Measurements from ENCODE around the gene ARSI. TPM values are rescaled to one million over a fixed set of nuclear protein-coding genes. Genes with fewer than 3 reads are reported as not detected.

The ARSI gene
- total RNA-seq, 1 experiment from 2014 or later = 5.9 TPM

DNA sequence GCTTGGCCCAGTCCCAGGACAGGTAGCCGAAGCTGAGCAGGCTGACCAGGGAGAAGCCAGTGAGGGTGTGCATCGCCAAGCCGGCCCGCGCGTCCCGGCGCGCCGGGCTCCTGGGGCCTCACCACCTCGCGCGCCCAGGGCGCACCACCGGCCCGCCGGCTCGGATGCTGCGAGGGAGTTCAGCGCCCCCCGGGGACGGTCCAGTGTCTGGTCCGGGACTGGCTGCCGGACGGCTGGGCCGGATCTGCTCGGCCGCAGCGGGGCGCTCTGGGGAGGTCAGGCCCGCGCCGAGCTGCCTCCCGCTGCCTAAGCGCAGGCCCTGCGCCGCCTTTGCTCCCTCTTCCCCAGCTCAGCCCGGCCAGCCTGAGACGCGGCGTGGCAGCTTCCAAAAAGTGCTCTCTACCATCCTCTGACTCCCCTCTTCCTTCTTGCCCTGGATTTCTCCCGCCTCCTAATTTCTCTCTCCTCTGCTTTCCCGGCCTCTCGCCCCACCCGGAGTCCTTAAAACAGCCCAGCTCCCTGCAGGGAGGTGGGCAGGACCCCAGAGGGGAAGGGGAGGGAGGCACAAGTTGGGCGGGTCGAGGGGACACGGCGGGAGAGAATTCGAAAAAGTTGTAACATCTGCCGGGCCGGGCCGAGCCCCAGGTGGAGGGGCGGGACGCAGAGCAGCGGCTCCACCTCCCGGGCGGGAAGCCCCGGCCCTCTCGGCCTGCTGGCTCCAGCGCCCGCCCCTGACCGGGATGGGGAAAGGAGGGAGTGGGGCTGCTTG, at the start of gene ARSI (continued):
- TF ChIP-seq, protein P1, sequence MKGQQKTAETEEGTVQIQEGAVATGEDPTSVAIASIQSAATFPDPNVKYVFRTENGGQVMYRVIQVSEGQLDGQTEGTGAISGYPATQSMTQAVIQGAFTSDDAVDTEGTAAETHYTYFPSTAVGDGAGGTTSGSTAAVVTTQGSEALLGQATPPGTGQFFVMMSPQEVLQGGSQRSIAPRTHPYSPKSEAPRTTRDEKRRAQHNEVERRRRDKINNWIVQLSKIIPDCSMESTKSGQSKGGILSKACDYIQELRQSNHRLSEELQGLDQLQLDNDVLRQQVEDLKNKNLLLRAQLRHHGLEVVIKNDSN (CRISPR knock-in tag; IDR thresholded peaks at IDR 0.05) = no peak
- TF ChIP-seq, protein P2, sequence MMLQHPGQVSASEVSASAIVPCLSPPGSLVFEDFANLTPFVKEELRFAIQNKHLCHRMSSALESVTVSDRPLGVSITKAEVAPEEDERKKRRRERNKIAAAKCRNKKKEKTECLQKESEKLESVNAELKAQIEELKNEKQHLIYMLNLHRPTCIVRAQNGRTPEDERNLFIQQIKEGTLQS (CRISPR knock-in tag; conservative IDR thresholded peaks at IDR 0.05) = no peak
- TF ChIP-seq, protein P3, sequence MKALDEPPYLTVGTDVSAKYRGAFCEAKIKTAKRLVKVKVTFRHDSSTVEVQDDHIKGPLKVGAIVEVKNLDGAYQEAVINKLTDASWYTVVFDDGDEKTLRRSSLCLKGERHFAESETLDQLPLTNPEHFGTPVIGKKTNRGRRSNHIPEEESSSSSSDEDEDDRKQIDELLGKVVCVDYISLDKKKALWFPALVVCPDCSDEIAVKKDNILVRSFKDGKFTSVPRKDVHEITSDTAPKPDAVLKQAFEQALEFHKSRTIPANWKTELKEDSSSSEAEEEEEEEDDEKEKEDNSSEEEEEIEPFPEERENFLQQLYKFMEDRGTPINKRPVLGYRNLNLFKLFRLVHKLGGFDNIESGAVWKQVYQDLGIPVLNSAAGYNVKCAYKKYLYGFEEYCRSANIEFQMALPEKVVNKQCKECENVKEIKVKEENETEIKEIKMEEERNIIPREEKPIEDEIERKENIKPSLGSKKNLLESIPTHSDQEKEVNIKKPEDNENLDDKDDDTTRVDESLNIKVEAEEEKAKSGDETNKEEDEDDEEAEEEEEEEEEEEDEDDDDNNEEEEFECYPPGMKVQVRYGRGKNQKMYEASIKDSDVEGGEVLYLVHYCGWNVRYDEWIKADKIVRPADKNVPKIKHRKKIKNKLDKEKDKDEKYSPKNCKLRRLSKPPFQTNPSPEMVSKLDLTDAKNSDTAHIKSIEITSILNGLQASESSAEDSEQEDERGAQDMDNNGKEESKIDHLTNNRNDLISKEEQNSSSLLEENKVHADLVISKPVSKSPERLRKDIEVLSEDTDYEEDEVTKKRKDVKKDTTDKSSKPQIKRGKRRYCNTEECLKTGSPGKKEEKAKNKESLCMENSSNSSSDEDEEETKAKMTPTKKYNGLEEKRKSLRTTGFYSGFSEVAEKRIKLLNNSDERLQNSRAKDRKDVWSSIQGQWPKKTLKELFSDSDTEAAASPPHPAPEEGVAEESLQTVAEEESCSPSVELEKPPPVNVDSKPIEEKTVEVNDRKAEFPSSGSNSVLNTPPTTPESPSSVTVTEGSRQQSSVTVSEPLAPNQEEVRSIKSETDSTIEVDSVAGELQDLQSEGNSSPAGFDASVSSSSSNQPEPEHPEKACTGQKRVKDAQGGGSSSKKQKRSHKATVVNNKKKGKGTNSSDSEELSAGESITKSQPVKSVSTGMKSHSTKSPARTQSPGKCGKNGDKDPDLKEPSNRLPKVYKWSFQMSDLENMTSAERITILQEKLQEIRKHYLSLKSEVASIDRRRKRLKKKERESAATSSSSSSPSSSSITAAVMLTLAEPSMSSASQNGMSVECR (CRISPR knock-in tag; IDR thresholded peaks at IDR 0.05; ENCODE audit: borderline replicate concordance) = peak; percentile 70; the same call in 1 of the 2 replicates
- no peak for TF ChIP-seq NFYB (CRISPR knock-in tag; conservative IDR thresholded peaks at IDR 0.05; ENCODE audit: low read depth)
- TF ChIP-seq, protein P4, sequence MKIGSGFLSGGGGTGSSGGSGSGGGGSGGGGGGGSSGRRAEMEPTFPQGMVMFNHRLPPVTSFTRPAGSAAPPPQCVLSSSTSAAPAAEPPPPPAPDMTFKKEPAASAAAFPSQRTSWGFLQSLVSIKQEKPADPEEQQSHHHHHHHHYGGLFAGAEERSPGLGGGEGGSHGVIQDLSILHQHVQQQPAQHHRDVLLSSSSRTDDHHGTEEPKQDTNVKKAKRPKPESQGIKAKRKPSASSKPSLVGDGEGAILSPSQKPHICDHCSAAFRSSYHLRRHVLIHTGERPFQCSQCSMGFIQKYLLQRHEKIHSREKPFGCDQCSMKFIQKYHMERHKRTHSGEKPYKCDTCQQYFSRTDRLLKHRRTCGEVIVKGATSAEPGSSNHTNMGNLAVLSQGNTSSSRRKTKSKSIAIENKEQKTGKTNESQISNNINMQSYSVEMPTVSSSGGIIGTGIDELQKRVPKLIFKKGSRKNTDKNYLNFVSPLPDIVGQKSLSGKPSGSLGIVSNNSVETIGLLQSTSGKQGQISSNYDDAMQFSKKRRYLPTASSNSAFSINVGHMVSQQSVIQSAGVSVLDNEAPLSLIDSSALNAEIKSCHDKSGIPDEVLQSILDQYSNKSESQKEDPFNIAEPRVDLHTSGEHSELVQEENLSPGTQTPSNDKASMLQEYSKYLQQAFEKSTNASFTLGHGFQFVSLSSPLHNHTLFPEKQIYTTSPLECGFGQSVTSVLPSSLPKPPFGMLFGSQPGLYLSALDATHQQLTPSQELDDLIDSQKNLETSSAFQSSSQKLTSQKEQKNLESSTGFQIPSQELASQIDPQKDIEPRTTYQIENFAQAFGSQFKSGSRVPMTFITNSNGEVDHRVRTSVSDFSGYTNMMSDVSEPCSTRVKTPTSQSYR (CRISPR knock-in tag; IDR thresholded peaks at IDR 0.05) = no peak; the same call in 1 of the 2 replicates
- TF ChIP-seq JUN (CRISPR knock-in tag; IDR thresholded peaks at IDR 0.05) = no peak
- TF ChIP-seq, protein P5, sequence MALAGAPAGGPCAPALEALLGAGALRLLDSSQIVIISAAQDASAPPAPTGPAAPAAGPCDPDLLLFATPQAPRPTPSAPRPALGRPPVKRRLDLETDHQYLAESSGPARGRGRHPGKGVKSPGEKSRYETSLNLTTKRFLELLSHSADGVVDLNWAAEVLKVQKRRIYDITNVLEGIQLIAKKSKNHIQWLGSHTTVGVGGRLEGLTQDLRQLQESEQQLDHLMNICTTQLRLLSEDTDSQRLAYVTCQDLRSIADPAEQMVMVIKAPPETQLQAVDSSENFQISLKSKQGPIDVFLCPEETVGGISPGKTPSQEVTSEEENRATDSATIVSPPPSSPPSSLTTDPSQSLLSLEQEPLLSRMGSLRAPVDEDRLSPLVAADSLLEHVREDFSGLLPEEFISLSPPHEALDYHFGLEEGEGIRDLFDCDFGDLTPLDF (CRISPR knock-in tag; IDR thresholded peaks at IDR 0.05) = no peak
- no peak; the same call in 1 of the 2 replicates for TF ChIP-seq ZNF396 (CRISPR knock-in tag; IDR thresholded peaks at IDR 0.05; ENCODE audit: borderline replicate concordance)
- TF ChIP-seq, protein P6, sequence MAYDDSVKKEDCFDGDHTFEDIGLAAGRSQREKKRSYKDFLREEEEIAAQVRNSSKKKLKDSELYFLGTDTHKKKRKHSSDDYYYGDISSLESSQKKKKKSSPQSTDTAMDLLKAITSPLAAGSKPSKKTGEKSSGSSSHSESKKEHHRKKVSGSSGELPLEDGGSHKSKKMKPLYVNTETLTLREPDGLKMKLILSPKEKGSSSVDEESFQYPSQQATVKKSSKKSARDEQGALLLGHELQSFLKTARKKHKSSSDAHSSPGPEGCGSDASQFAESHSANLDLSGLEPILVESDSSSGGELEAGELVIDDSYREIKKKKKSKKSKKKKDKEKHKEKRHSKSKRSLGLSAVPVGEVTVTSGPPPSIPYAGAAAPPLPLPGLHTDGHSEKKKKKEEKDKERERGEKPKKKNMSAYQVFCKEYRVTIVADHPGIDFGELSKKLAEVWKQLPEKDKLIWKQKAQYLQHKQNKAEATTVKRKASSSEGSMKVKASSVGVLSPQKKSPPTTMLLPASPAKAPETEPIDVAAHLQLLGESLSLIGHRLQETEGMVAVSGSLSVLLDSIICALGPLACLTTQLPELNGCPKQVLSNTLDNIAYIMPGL (CRISPR knock-in tag; IDR thresholded peaks at IDR 0.05) = peak; percentile 90
- no peak for TF ChIP-seq ATF1 (CRISPR knock-in tag; IDR thresholded peaks at IDR 0.05)
- TF ChIP-seq NFE2L1 (CRISPR knock-in tag; IDR thresholded peaks at IDR 0.05) = peak; percentile 12; the same call in 1 of the 2 replicates
- peak; percentile 36; the same call in 1 of the 2 replicates for TF ChIP-seq TP53 (CRISPR knock-in tag; IDR thresholded peaks at IDR 0.05)
- TF ChIP-seq GABPB1 (CRISPR knock-in tag; IDR thresholded peaks at IDR 0.05) = no peak
- TF ChIP-seq, protein P7, sequence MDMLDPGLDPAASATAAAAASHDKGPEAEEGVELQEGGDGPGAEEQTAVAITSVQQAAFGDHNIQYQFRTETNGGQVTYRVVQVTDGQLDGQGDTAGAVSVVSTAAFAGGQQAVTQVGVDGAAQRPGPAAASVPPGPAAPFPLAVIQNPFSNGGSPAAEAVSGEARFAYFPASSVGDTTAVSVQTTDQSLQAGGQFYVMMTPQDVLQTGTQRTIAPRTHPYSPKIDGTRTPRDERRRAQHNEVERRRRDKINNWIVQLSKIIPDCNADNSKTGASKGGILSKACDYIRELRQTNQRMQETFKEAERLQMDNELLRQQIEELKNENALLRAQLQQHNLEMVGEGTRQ (CRISPR knock-in tag; IDR thresholded peaks at IDR 0.05) = no peak
- TF ChIP-seq MYBL2 (CRISPR knock-in tag; IDR thresholded peaks at IDR 0.05) = 0 out of 2 replicates have a peak, but pooled peaks have one; percentile 35
- TF ChIP-seq FOXP1 (CRISPR knock-in tag; IDR thresholded peaks at IDR 0.05; ENCODE audit: borderline replicate concordance) = no peak
- 0 out of 2 replicates have a peak, but pooled peaks have one; percentile 49 for TF ChIP-seq ESRRA (CRISPR knock-in tag; IDR thresholded peaks at IDR 0.05; ENCODE audit: borderline replicate concordance)
- no peak; the same call in 1 of the 2 replicates for TF ChIP-seq SP1 (CRISPR knock-in tag; conservative IDR thresholded peaks at IDR 0.05)
- TF ChIP-seq, protein P8, sequence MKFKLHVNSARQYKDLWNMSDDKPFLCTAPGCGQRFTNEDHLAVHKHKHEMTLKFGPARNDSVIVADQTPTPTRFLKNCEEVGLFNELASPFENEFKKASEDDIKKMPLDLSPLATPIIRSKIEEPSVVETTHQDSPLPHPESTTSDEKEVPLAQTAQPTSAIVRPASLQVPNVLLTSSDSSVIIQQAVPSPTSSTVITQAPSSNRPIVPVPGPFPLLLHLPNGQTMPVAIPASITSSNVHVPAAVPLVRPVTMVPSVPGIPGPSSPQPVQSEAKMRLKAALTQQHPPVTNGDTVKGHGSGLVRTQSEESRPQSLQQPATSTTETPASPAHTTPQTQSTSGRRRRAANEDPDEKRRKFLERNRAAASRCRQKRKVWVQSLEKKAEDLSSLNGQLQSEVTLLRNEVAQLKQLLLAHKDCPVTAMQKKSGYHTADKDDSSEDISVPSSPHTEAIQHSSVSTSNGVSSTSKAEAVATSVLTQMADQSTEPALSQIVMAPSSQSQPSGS (CRISPR knock-in tag; IDR thresholded peaks at IDR 0.05; ENCODE audit: borderline replicate concordance, low read depth) = no peak
- TF ChIP-seq, protein P9, sequence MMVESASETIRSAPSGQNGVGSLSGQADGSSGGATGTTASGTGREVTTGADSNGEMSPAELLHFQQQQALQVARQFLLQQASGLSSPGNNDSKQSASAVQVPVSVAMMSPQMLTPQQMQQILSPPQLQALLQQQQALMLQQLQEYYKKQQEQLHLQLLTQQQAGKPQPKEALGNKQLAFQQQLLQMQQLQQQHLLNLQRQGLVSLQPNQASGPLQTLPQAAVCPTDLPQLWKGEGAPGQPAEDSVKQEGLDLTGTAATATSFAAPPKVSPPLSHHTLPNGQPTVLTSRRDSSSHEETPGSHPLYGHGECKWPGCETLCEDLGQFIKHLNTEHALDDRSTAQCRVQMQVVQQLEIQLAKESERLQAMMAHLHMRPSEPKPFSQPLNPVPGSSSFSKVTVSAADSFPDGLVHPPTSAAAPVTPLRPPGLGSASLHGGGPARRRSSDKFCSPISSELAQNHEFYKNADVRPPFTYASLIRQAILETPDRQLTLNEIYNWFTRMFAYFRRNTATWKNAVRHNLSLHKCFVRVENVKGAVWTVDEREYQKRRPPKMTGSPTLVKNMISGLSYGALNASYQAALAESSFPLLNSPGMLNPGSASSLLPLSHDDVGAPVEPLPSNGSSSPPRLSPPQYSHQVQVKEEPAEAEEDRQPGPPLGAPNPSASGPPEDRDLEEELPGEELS (CRISPR knock-in tag; IDR thresholded peaks at IDR 0.05) = no peak
